ENCODE results near the gene CMTM8. TPM values are rescaled to one million over a fixed set of nuclear protein-coding genes. Genes with fewer than 3 reads are reported as not detected.

CMTM8 gene
- total RNA-seq, 2 experiments from 2014 or later, result 6.1 to 7.5 TPM

DNA sequence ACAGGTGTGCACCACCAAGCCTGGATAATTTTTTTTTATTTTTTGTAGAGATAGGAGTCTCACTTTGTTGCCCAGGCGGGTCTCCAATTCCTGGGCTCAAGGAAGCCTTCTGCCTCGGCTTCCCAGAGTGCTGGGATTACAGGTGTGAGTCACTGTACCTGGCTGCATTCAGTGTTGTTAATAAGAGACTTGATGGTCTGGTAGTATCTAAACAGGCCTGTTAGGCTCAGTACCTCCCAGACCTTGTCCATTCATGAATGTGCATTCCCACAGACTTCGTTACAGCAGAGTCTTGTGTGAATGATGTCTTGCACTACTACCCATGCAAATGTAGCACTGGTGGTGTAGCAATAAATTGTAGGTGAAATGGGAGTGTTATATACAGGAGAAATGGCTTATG is 17.7 kb downstream of the CMTM8 start:
- TF ChIP-seq, protein P1, sequence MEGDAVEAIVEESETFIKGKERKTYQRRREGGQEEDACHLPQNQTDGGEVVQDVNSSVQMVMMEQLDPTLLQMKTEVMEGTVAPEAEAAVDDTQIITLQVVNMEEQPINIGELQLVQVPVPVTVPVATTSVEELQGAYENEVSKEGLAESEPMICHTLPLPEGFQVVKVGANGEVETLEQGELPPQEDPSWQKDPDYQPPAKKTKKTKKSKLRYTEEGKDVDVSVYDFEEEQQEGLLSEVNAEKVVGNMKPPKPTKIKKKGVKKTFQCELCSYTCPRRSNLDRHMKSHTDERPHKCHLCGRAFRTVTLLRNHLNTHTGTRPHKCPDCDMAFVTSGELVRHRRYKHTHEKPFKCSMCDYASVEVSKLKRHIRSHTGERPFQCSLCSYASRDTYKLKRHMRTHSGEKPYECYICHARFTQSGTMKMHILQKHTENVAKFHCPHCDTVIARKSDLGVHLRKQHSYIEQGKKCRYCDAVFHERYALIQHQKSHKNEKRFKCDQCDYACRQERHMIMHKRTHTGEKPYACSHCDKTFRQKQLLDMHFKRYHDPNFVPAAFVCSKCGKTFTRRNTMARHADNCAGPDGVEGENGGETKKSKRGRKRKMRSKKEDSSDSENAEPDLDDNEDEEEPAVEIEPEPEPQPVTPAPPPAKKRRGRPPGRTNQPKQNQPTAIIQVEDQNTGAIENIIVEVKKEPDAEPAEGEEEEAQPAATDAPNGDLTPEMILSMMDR (IDR thresholded peaks at IDR 0.05), result no peak
- peaks cover 3% of the 10 kb centered on the region for H3K4me1 ChIP-seq (ENCODE audit: insufficient read depth, low read length)
- no peak overlapping the region for H3K27ac ChIP-seq (ENCODE audit: low read depth in 1 of 2, low read length in 2 of 2)
- peaks cover 4% of the 10 kb centered on the region for H3K9me3 Mint-ChIP-seq
- peaks cover 33% of the 10 kb centered on the region for H3K4me1 Mint-ChIP-seq (ENCODE audit: low read depth)
- peaks cover 23% of the 10 kb centered on the region for H3K36me3 Mint-ChIP-seq (ENCODE audit: low read depth)
- DNase-seq (no peak), ATAC-seq (ENCODE audit: poor library complexity) (no peak)
- H3K36me3 ChIP-seq (ENCODE audit: insufficient read depth, low read length), result no peaks in the 10 kb centered on the region
- H3K9me3 ChIP-seq (ENCODE audit: control insufficient read depth in 1 of 2, insufficient read depth in 1 of 2, low read length in 2 of 2), result peaks cover 0 to 3% of the 10 kb centered on the region in 2 experiments
- no peak overlapping the region for H3K27ac Mint-ChIP-seq
- no peaks in the 10 kb centered on the region for H3K27me3 Mint-ChIP-seq
- intact Hi-C loops (cut with DNase I, micrococcal nuclease), result no loop called here
- ChIA-PET CTCF (no interaction called here), POLR2A (interaction anchor here (1.0 kb wide), 1 partner anchor 18 kb away, joined by 3 read pairs; no protein-coding TSS in a partner anchor)
- H3K4me3 Mint-ChIP-seq, result no peak overlapping the region
- H3K4me3 ChIP-seq (ENCODE audit: low read length), result no peak overlapping the region
- H3K27me3 ChIP-seq (ENCODE audit: control insufficient read depth in 1 of 2, insufficient read depth in 2 of 2, low read length in 2 of 2), result no peaks in the 10 kb centered on the region

DNA sequence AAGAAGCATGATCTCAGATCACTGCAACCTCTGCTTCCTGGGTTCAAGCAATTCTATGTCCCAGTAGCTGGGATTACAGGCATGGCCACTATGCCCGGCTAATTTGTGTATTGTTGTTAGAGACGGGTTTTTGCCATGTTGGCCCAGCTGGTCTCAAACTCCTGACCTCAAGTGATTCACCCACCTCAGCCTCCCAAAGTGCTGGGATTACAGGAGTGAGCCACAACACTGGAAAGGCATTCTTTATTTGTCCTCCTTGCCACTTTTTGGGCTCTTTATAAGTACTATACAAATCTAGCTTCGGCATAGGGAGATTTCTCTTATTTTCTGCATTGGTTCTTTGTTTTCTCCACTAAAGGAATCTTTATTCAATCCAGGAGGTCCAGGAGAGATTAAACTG is 18.6 kb downstream of the CMTM8 start:
- intact Hi-C loops (cut with DNase I, micrococcal nuclease), result no loop called here
- H3K4me1 Mint-ChIP-seq (ENCODE audit: low read depth), result peaks cover 33% of the 10 kb centered on the region
- CTCF ChIA-PET, result no interaction called here
- Histone ChIP-seq H3K27me3 (ENCODE audit: control insufficient read depth in 1 of 2, insufficient read depth in 2 of 2, low read length in 2 of 2) (no peaks in the 10 kb centered on the region), H3K36me3 (ENCODE audit: insufficient read depth, low read length) (no peaks in the 10 kb centered on the region), H3K27ac (ENCODE audit: low read depth in 1 of 2, low read length in 2 of 2) (no peak overlapping the region), H3K9me3 (ENCODE audit: control insufficient read depth in 1 of 2, insufficient read depth in 1 of 2, low read length in 2 of 2) (no peaks in the 10 kb centered on the region), H3K4me3 (ENCODE audit: low read length) (no peak overlapping the region), H3K4me1 (ENCODE audit: insufficient read depth, low read length) (peaks cover 3% of the 10 kb centered on the region)
- TF ChIP-seq, protein P1 (IDR thresholded peaks at IDR 0.05), result no peak
- H3K4me3 Mint-ChIP-seq, result no peak overlapping the region
- DNase-seq, result no peak
- no peak overlapping the region for H3K27ac Mint-ChIP-seq
- H3K36me3 Mint-ChIP-seq (ENCODE audit: low read depth), result peaks cover 27% of the 10 kb centered on the region
- no peaks in the 10 kb centered on the region for H3K27me3 Mint-ChIP-seq
- ATAC-seq (ENCODE audit: poor library complexity), result no peak
- peaks cover 4% of the 10 kb centered on the region for H3K9me3 Mint-ChIP-seq
- POLR2A ChIA-PET, result interaction anchor here (1.0 to 1.8 kb wide), 2 partner anchors 12 to 17 kb away, joined by 3 to 6 read pairs; no protein-coding TSS in a partner anchor

DNA sequence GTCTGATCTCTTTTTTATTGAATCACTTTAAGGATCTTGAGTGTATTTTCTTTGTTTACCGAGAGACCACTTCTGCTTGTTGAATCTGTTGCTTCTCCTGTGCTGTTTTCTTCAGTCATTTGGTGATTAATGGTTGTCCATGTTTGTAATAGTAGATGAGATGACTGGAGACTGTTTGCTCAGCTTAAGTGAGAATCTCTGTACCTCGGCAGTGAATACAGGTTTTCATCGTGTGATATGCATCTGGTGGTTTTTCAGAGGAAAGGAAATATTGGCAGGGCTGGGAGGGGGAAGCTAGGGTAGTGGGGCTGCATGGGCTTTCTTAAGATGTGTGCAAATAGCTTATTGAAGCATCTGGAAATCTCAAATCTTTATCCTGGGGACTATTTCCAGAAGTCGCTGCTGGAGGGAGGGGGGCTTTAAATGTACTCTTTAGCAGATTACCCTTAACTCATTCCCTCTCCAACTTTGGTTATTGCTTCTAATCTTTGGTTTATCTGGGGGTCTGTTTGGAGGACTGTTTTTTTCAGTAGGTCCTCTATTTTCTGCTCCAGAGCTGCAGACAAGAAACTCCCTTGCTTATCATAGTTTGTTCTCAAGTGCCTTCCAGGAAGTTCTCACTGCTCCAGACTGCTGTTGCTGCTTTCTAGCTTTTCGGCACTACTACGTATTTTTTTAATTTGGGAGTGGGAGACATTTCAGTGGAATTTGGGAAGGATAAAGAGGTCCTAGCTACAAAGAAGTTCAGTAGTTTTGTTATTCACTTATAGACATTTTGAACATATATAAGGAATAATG is 19.4 kb downstream of the CMTM8 start:
- ChIA-PET POLR2A (interaction anchor here (1.0 to 1.8 kb wide), 2 partner anchors 12 to 13 kb away, joined by 3 to 6 read pairs; no protein-coding TSS in a partner anchor), CTCF (no interaction called here)
- TF ChIP-seq, protein P1 (IDR thresholded peaks at IDR 0.05), result no peak
- no peak for DNase-seq
- Mint-ChIP-seq H3K36me3 (ENCODE audit: low read depth) (peaks cover 24% of the 10 kb centered on the region), H3K4me3 (no peak overlapping the region), H3K9me3 (peaks cover 4% of the 10 kb centered on the region), H3K27ac (no peak overlapping the region), H3K27me3 (no peaks in the 10 kb centered on the region), H3K4me1 (ENCODE audit: low read depth) (peaks cover 33% of the 10 kb centered on the region)
- Histone ChIP-seq H3K4me1 (ENCODE audit: insufficient read depth, low read length) (peaks cover 3% of the 10 kb centered on the region), H3K4me3 (ENCODE audit: low read length) (no peak overlapping the region), H3K9me3 (ENCODE audit: control insufficient read depth in 1 of 2, insufficient read depth in 1 of 2, low read length in 2 of 2) (no peaks in the 10 kb centered on the region), H3K27me3 (ENCODE audit: control insufficient read depth in 1 of 2, insufficient read depth in 2 of 2, low read length in 2 of 2) (no peaks in the 10 kb centered on the region), H3K27ac (ENCODE audit: low read depth in 1 of 2, low read length in 2 of 2) (no peak overlapping the region), H3K36me3 (ENCODE audit: insufficient read depth, low read length) (no peaks in the 10 kb centered on the region)
- ATAC-seq (ENCODE audit: poor library complexity), result peak; percentile 39
- intact Hi-C loops (cut with DNase I, micrococcal nuclease), result loop anchor here in 1 of 2 experiments (2.0 kb wide), 1 partner anchor 25 kb away; no protein-coding TSS in a partner anchor
